GM23338 (cell line): Measurements from ENCODE around the gene MAFF. TPM values are rescaled to one million over a fixed set of nuclear protein-coding genes. Genes with fewer than 3 reads are reported as not detected.
A peak's percentile ranks its signal among the peaks of the same experiment; 100 is the strongest.

Source experiments
- ATAC-seq: fragments of 200-7000 bp; cut with Tn5 transposase; 3 replicates; pipeline ENCODE4 v1.9.1; 2020
- DNase-seq: peaks from one replicate; pipeline ENCODE4 v3.0.0-alpha.2; 2015; ENCODE audit warnings: low spot score
- H2AFZ ChIP-seq: fragments of 200-600 bp; sonication (generic); 2 replicates; pipeline ENCODE4 v1.8.0; 2016; ENCODE audit warnings: antibody characterized with exemption, mild to moderate bottlenecking, moderate library complexity
- H3F3A ChIP-seq: fragments of 200-600 bp; sonication (generic); replicated peaks from 2 replicates; pipeline ENCODE4 v1.8.0; 2017; ENCODE audit warnings: antibody characterized with exemption, mixed run types, low read depth
- H3K27ac ChIP-seq: fragments of 200-600 bp; sonication (generic); 2 replicates; pipeline ENCODE4 v1.6.1; 2016; ENCODE audit warnings: low read depth
- H3K27me3 ChIP-seq: fragments of 200-600 bp; sonication (generic); 2 replicates; pipeline ENCODE4 v1.8.0; 2016; ENCODE audit warnings: mild to moderate bottlenecking, mixed run types, moderate library complexity; ENCODE audit not compliant: insufficient read depth
- H3K36me3 ChIP-seq: fragments of 200-600 bp; sonication (generic); 2 replicates; pipeline ENCODE4 v1.8.0; 2016; ENCODE audit warnings: mild to moderate bottlenecking; ENCODE audit not compliant: insufficient read depth
- H3K4me1 ChIP-seq: fragments of 200-600 bp; sonication (generic); 2 replicates; pipeline ENCODE4 v1.8.0; 2016; ENCODE audit warnings: mild to moderate bottlenecking, moderate library complexity; ENCODE audit not compliant: insufficient read depth
- H3K4me2 ChIP-seq: fragments of 200-600 bp; sonication (generic); 2 replicates; pipeline ENCODE4 v1.7.1; 2017; ENCODE audit warnings: mixed run types
- H3K4me3 ChIP-seq: fragments of 200-600 bp; sonication (generic); 2 replicates; pipeline ENCODE4 v1.6.1; 2016; ENCODE audit warnings: mixed run types
- H3K79me2 ChIP-seq: fragments of 200-600 bp; sonication (generic); replicated peaks from 2 replicates; pipeline ENCODE4 v1.8.0; 2017; ENCODE audit warnings: mild to moderate bottlenecking; ENCODE audit not compliant: insufficient read depth
- H3K9me2 ChIP-seq: fragments of 200-600 bp; sonication (generic); 2 replicates; pipeline ENCODE4 v1.8.0; 2017; ENCODE audit not compliant: insufficient read depth
- H4K20me1 ChIP-seq: fragments of 200-600 bp; sonication (generic); replicated peaks from 2 replicates; pipeline ENCODE4 v1.8.0; 2017; ENCODE audit warnings: mild to moderate bottlenecking; ENCODE audit not compliant: insufficient read depth
- H3K27ac Mint-ChIP-seq: 2 replicates; pipeline ENCODE4 v1.8.0; 2020; ENCODE audit warnings: inconsistent platforms, mild to moderate bottlenecking, moderate library complexity, mixed read lengths
- H3K27me3 Mint-ChIP-seq: 3 replicates; pipeline ENCODE4 v1.8.0; 2022; ENCODE audit warnings: low read depth, mild to moderate bottlenecking, moderate library complexity, mixed read lengths, inconsistent platforms; ENCODE audit not compliant: insufficient read depth, poor library complexity
- H3K36me3 Mint-ChIP-seq: 3 replicates; pipeline ENCODE4 v1.8.0; 2021; ENCODE audit warnings: low read depth, mild to moderate bottlenecking, inconsistent platforms, moderate library complexity, mixed read lengths
- H3K4me1 Mint-ChIP-seq: 3 replicates; pipeline ENCODE4 v1.8.0; 2020; ENCODE audit warnings: mild to moderate bottlenecking, inconsistent platforms, mixed read lengths
- H3K4me3 Mint-ChIP-seq: 3 replicates; pipeline ENCODE4 v1.8.0; 2021; ENCODE audit warnings: moderate library complexity, mild to moderate bottlenecking, inconsistent platforms, mixed read lengths
- H3K9me3 Mint-ChIP-seq: 3 replicates; pipeline ENCODE4 v1.8.0; 2020; ENCODE audit warnings: moderate library complexity, mild to moderate bottlenecking, inconsistent platforms, mixed read lengths
- CREB1 ChIP-seq: fragments of 250-450 bp; sonication (Bioruptor Pico); IDR thresholded peaks from 2 replicates; pipeline ENCODE4 v1.5.0; 2020; ENCODE audit warnings: low read depth, mild to moderate bottlenecking, moderate library complexity
- ETS1 ChIP-seq: IDR thresholded peaks from 2 replicates; pipeline ENCODE4 v1.6.1; 2016; ENCODE audit warnings: antibody characterized with exemption
- EZH2 ChIP-seq: fragments of 200-600 bp; sonication (generic); IDR thresholded peaks from one replicate; pipeline ENCODE4 v1.8.0; 2017; ENCODE audit warnings: antibody characterized with exemption, mild to moderate bottlenecking, low read depth; ENCODE audit not compliant: unreplicated experiment
- EZH2phosphoT487 ChIP-seq: fragments of 200-600 bp; sonication (generic); IDR thresholded peaks from one replicate; pipeline ENCODE4 v1.8.1; 2018; ENCODE audit warnings: antibody characterized with exemption; ENCODE audit not compliant: unreplicated experiment
- JUNB ChIP-seq: IDR thresholded peaks from one replicate; pipeline ENCODE4 v1.6.1; 2016; ENCODE audit warnings: antibody characterized with exemption; ENCODE audit not compliant: unreplicated experiment
- POLR2AphosphoS5 ChIP-seq: IDR thresholded peaks from 2 replicates; pipeline ENCODE4 v1.6.1; 2016; ENCODE audit warnings: antibody characterized with exemption, low read depth
- REST ChIP-seq: IDR thresholded peaks from one replicate; pipeline ENCODE4 v1.6.1; 2018; ENCODE audit warnings: antibody characterized with exemption; ENCODE audit not compliant: unreplicated experiment
- STAT1 ChIP-seq: IDR thresholded peaks from one replicate; pipeline ENCODE4 v1.6.1; 2016; ENCODE audit warnings: antibody characterized with exemption; ENCODE audit not compliant: unreplicated experiment
- ZNF114 ChIP-seq: fragments of 250-450 bp; sonication (Bioruptor Pico); IDR thresholded peaks from 2 replicates; pipeline ENCODE4 v1.5.0; 2020; ENCODE audit warnings: mild to moderate bottlenecking, moderate library complexity
- ZNF462 ChIP-seq: fragments of 250-450 bp; sonication (Bioruptor Pico); IDR thresholded peaks from 2 replicates; pipeline ENCODE4 v1.5.0; 2020; ENCODE audit warnings: mild to moderate bottlenecking, moderate library complexity
- polyA plus RNA-seq: library from polyadenylated mRNA; unstranded; fragments of >200 nt; fragmentation: Nextera tagmentation; extraction: Ambion mirVana; gene quantifications from 2 replicates; pipeline ENCODE4 v1.2.1, GENCODE V29; 2016
- total RNA-seq: library from RNA; depleted of rRNA; stranded (reverse); fragments of >200 nt; shearing (Covaris generic); gene quantifications from 2 replicates; pipeline ENCODE4 v1.2.3, GENCODE V29; 2014

The MAFF gene
- total and polyA plus RNA-seq, 2 experiments from 2014 or later, result 2.2 to 8.9 TPM

GRCh38 chr22:38220653-38221386, 19.0 kb downstream of the MAFF start:
- peak; percentile 2 for ATAC-seq

GRCh38 chr22:38221407-38221806, 19.6 kb downstream of the MAFF start:
- peaks cover 7% of the 10 kb centered on the region for H3K36me3 Mint-ChIP-seq
- Histone ChIP-seq H3K27ac (no peak overlapping the region), H4K20me1 (no peaks in the 10 kb centered on the region), H3K4me3 (no peak overlapping the region), H3K4me1 (peaks cover 18% of the 10 kb centered on the region), H3K36me3 (no peaks in the 10 kb centered on the region), H3K9me2 (no peaks in the 10 kb centered on the region), H3F3A (0 out of 2 replicates have a peak, but pooled peaks cover 15% of the 10 kb centered on the region), H3K79me2 (no peaks in the 10 kb centered on the region), H3K27me3 (no peaks in the 10 kb centered on the region), H2AFZ (no peak overlapping the region), H3K4me2 (no peak overlapping the region)
- H3K27ac Mint-ChIP-seq, result peak overlapping the region; percentile 48; the same call in 1 of the 2 replicates
- peaks cover 3% of the 10 kb centered on the region; the same call in 1 of the 3 replicates for H3K9me3 Mint-ChIP-seq
- no peak for ATAC-seq
- no peak for DNase-seq
- H3K4me3 Mint-ChIP-seq, result no peak overlapping the region
- H3K4me1 Mint-ChIP-seq, result peaks cover 28% of the 10 kb centered on the region
- peaks cover 25% of the 10 kb centered on the region for H3K27me3 Mint-ChIP-seq
- no peak for TF ChIP-seq ZNF114 (CRISPR knock-in tag)
- no peak for TF ChIP-seq STAT1
- TF ChIP-seq CREB1 (CRISPR knock-in tag), result no peak
- TF ChIP-seq REST, result no peak
- no peak for TF ChIP-seq ZNF462 (CRISPR knock-in tag)
- TF ChIP-seq JUNB, result no peak
- no peak for TF ChIP-seq EZH2
- TF ChIP-seq EZH2phosphoT487, result no peak
- no peak for TF ChIP-seq ETS1
- TF ChIP-seq POLR2AphosphoS5, result no peak

More at GRCh38 chr22:38220653-38221386, 19.0 kb downstream of the MAFF start:
- Histone ChIP-seq H4K20me1 (no peaks in the 10 kb centered on the region), H3K4me2 (no peak overlapping the region), H3K79me2 (no peaks in the 10 kb centered on the region), H3K4me3 (no peak overlapping the region), H3F3A (0 out of 2 replicates have a peak, but pooled peaks cover 17% of the 10 kb centered on the region), H3K4me1 (peaks cover 18% of the 10 kb centered on the region), H3K9me2 (no peaks in the 10 kb centered on the region), H3K27me3 (no peaks in the 10 kb centered on the region), H3K36me3 (no peaks in the 10 kb centered on the region), H2AFZ (no peak overlapping the region), H3K27ac (peak overlapping the region; percentile 66; the same call in 1 of the 2 replicates)
- no peak for TF ChIP-seq CREB1 (CRISPR knock-in tag)
- peak overlapping the region; percentile 48 for H3K27ac Mint-ChIP-seq
- H3K4me1 Mint-ChIP-seq, result peaks cover 28% of the 10 kb centered on the region
- peaks cover 9% of the 10 kb centered on the region for H3K36me3 Mint-ChIP-seq
- H3K9me3 Mint-ChIP-seq, result peaks cover 3% of the 10 kb centered on the region; the same call in 1 of the 3 replicates
- DNase-seq, result no peak
- H3K4me3 Mint-ChIP-seq, result no peak overlapping the region
- H3K27me3 Mint-ChIP-seq, result peaks cover 22% of the 10 kb centered on the region
